GM19099 (cell line): ENCODE results near the gene ZIC1.

ENCODE experiments used
- POLR2A ChIP-seq: IDR thresholded peaks from 3 replicates; pipeline ENCODE4 v1.6.1; 2011; ENCODE audit warnings: low read depth; ENCODE audit not compliant: insufficient read length; ENCODE audit errors: extremely low read depth

ZIC1 gene

DNA sequence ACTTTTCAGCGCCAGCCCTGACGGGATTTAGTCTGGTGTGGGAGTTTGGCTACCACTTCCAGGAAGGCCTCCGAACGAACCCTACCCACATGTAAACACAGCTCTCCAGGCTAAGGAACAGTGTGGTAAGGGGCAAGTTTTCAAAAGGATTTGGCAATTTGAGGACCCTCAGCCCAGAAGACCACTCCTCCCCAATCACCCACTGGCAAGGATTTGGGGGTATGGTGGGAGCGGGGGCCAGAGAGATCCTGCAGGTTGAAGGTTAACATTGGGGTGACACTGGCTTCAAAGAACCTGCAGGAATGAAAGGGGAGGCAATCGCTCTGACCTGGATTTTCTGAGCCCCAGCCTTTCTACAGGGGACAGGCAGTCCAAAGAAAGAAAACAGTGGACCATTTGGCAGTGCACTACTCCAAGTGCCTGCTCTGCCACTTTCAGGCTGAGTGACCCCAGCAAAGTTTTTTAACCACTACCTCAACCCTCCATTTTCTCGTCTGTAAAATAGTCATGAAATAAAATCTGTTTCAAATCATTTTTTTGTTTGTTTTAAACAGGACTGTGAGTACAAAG, 37.3 kb upstream of the ZIC1 start:
- no peak for TF ChIP-seq POLR2A

DNA sequence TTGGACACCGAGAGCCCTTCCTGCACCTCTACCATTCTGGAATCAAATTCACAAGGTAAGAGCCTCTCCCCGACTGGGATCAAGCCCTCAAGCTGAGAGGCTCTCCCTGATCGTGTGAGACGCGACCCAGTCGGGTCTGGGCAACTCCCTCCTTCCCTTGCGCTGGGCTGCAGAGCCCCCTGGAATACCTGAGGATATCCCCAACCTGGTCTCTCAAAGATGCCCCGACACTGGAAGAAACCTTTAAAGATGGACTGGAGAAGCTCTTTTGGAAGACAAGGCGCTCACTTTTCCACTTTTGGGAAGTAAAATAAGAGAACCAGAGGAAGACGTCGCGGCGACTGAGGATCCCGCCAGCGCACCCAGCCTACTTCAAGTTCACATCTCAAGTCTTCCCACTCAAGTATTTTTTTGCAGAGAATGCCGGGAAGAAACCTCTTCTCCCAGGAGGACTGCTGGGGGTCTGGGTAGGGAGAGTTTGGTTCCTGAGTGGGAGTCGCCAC, 36.6 kb upstream of the ZIC1 start:
- TF ChIP-seq POLR2A: no peak

DNA sequence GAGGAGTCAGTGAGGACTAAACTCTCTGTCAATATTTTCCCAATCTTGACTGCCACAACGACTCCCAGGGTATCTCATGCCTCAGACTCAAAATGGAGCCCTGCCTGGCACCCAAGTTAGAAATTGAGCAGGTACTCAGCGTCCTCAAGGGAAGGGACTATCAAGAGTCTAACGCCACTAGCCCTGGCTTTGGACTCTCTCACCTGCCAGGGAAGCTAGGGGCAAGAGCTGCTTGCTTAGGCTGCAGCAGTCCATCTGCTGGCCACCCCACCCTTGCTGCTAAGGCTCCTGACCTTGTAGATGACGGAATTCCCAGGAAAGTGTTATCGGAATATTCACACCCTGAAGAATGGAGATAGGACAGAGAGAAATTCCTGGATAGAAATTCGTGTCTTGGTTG, 35.9 kb upstream of the ZIC1 start:
- no peak for TF ChIP-seq POLR2A

DNA sequence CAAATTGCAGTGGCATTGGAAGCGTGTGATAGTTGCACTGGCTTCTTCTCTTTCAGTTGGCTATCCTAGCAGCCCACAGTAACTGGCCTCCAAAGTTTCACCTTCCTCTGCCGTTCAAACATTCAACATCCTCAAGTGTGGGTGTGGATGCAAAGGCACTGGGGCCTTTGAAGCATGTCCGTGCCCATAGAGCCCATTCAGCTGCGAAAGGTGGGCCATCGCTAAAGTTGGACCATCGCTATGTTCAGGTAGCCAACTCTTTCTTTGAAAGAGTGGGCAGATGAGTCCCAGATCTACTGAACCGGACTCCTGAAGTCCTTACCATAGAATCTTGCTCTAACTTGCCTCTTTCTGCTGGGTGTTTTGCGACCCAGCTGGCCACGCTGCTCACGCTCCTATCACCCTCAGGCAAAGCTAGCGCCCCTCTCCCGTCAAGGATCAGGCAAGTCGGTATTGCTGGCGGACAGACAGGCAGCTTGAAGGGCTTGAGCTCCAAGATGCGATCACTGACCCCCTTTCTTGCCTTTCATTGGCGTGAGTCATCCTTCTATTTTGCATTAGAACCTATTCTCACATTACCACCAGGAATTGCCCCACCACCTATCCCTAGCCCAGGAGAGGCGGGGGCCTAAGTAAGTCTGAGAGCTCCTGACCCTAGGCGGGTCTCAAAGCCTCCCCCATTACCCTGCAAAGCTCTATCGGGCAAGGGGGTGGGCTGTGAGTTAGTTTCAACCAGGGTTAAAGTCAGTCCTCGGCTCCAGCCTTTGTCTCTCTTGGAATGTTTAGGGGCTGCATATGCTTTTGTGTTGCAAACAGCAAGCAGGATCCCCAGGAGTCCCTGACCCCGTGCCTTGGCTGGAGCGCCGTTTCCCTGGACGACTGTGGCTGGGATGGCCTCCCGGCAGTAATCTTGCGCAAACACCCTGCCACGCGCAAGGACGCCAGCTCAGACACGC, 31.5 kb upstream of the ZIC1 start:
- TF ChIP-seq POLR2A: no peak

DNA sequence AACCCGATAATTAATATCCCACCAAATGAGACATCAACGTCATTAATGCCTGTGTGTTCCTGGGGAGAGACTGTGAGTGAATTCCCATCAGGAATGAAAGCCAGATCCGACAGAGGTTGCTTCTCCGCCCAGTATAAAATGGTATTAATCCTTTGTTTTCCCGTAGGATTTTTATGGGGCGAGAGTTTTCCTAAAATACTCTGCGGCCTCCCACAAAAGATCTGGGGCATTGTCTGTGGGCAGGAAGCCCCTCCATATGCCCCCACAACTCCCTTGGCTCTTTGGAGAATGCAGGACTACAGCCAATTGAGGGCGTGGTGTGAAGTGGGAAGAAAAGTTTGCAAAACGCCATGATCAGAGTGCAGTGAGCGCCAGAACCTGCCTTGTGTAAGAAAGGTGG, 29.5 kb upstream of the ZIC1 start:
- TF ChIP-seq POLR2A: no peak

DNA sequence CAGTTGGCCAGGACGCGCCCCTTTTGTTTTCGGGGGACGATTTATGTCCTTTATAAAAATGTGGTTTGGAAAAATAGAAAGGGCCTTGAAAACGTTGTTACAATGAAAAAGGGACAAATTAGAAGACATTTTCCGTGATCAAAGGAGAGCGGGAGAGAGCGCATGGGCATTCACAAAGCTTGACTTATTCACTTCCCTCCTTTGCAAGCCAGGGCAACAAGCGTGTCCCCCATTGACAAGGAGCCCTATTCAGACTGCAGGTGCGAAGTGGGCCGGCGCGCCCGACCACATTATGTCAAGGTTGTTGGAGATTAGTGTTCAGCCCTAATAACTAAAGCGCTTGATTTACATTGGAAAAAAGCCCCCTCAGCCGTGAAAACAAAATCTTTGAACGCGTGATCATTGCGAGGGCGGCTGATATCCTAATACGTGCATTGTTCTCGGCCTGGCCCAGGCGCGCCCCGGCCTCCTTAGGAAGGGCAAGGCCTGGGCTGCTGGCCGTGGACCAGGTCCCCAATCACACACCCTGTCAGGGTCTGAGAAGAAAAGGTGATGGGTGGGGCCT, 28.7 kb upstream of the ZIC1 start:
- TF ChIP-seq POLR2A: no peak

DNA sequence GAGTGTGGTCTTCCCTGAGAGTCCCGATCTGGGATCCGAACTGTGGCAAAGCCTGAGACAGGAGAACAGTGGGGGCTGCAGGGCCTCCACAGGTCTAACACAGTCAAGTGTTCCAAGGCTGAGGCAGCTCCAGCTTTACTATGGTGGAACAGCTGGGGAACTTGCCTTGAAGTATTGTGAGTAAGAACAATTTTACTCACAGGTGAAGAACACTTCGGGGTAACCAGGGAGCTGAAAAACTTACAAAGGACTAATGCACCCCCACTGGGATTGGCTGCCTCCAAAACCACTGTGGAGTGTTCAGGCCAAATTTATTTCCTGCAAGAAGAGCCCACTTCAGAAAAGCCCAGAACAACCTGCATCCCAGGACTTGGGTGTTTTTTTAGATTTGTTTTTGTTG, 28.2 kb upstream of the ZIC1 start:
- TF ChIP-seq POLR2A: no peak

DNA sequence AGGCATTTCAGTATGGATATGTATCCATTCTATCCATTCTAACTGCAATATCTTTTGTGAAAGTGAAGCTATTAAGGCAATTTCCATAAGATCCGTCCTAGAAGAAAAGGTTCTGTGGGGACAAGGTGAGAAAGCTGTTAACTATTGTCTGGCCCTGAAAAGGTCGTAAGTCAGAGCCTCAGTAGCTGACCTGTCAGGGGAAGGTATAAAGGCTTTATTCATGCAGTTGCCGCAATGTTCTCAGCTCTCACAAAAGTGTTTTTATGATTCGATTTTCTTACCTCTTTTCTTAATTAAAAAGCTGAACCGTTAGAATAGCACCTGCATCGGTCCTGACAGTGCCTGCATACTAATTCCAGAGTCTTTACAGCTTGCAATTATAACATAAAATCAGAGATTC, 27.6 kb upstream of the ZIC1 start:
- TF ChIP-seq POLR2A: no peak

DNA sequence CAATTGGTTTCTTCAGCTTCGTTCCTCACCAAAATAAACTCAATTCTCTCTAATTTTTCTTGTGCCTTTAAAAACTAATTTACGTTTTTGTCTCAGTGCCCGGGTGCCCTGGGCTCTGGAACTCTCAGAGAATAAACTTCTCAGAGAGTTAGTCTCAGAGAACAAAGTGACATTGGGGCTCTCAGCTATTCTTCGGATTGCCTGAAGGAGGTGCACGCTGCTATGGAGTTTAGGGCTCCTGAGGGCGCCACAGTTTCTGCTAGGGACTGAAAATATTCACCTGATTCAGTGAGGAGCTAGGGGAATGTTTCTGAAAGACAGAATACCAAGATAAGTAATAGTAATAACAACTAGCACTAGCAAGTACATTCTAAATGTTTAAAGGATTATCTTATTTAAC, 25.5 kb upstream of the ZIC1 start:
- TF ChIP-seq POLR2A: no peak

DNA sequence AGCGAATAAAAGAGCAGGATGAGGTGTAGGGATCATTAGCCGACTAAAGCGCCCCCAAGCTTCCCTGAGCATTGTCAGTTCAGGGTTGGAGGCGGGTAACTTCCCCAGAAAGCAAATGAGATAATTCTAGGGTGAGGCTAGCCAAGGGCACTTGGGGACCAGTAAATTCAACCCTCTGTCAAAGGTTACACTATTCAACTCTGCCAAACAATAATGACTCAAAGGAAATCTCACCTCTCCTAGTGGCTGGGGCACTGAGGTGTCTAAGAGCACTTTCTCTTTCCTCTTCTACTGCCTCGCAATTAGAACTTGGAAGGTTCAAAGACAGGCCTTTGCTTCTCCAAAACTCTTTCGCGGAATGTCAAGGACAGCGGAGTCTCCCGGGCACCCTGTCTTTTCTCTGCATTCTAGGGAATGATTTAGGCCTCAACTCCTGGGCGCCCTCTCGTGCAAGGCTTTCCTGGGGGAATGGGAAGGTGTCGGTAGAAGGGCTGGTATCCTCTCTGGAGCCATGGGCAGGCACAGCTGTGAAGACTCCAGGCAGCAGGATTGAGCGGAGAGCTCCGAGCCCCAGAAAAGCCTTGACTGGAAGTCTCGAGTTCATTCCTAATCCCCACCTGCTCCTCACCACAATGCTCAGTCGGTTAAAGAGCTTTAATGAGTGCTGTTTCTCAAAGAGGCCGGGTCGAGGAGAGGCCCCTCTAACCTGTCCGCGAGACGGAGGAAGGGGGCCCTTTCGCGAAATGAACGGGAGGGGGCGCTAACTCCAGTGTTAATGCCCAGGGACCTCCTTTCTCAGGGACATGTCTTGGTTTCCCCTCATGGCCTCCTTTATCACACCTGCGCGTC, 24.7 kb upstream of the ZIC1 start:
- no peak for TF ChIP-seq POLR2A

DNA sequence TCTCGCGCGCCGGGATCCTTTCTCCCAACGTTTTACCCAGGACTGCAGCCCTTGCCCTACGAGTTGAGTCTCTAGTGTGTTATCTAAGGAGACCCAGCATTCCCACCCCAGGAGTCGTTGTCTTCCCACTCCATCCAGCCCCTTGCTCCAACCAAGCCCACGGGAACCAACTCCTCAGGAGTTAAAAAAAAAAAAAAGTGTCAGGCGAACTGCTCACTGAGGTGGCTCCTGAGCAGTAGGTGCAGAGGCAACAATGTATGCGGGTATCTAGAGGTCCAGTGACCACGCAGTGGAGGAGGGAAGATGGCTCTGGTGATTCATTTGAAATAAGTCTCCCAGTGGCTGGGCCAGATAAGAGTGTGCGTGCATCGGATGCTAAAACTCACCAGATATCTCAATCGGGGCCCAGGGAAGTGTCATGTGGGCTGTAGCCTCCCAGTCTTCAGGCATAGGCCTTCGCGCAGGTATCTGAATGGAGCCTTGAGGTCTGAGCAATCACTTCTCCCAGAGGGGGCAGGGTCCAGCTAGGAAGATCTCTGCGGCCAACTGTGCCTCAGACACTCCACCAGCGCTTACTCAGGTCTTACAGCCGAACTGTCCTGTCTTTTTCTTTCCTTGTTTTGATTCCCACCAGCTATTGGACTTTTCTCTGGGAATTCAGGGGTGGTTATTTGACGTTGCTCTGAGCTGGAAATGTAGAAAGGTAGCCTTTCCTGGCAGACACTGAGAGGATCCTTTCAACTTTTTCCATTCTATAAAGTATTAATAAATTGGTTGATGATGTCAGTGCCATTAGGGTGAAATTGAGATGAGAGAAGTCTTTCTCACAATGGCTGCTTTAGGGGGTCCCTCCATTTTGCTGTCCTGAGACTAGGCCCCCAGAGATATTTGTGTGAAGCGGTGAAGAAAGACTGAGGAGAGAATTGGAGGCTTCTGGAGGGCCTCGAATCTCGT, 23.8 kb upstream of the ZIC1 start:
- no peak for TF ChIP-seq POLR2A

DNA sequence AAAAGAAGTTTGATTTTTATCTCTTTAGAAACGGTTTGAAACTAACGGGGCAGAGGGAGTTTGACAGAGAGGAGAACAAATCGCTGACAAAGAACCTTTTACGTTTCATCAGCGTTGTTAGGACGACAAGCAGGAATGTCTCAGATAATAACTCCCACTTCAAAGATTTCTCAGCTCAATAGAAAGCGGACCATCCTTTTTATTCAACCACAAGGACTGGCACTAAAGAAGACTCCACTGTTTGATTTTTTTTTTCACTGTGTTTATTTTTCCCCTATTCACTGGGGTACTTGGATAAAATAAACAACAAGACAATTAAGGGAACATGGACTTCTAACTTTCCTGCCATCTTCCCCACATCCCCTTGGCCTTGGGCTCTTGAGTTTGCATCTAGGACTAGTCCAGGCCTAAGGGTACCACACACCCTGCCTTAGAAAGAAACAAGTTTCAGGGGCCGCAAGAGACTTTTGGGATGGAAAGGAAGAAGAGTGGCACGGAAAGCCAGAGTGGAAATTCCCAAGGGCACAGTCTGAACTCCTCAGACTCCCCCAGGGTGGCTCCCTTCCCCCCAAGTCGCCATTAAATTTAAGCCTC, 21.8 kb upstream of the ZIC1 start:
- no peak for TF ChIP-seq POLR2A

DNA sequence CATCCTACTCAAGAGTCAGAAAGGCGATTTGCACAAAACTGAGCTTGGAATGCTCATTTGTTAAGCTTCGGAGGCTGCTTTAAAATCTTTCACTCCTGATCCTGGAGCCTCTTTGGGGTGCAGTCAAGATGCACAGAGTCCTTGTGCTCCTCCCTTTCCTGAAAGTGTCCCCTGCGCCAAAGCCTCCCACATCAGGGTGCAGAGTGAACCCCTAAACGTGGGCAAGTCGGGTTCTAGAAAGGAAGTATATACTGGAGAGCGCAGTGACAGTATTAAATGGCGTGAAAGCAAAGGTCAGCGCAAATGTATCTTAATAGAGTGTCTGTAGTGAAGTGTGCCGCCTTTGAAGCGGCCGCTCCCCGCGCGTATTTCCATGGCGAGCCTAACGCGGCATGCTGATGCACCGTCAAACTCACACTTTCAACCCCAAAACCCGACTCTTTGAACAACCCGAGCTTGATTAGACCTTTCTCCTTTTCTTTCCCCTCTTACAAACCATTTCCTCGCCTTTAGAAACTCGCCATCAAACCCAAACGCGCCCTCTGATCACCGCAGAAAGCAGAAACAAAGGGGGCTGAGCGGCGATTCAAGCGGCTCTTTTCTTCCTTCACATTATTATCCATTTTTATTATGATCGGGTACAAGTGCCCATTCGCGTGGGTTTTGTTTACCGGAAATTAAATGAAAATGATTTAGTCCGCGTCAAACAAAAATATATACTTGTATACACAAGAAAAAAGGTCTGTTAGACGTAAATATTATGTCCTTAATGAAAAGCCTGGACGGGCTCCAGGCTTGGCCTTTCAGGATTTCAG, 21.1 kb upstream of the ZIC1 start:
- no peak for TF ChIP-seq POLR2A
